ENCODE data around the gene TENM4.

- TF ChIP-seq EZH2 (IDR thresholded peaks at IDR 0.05): no peak
- TF ChIP-seq, protein P1, sequence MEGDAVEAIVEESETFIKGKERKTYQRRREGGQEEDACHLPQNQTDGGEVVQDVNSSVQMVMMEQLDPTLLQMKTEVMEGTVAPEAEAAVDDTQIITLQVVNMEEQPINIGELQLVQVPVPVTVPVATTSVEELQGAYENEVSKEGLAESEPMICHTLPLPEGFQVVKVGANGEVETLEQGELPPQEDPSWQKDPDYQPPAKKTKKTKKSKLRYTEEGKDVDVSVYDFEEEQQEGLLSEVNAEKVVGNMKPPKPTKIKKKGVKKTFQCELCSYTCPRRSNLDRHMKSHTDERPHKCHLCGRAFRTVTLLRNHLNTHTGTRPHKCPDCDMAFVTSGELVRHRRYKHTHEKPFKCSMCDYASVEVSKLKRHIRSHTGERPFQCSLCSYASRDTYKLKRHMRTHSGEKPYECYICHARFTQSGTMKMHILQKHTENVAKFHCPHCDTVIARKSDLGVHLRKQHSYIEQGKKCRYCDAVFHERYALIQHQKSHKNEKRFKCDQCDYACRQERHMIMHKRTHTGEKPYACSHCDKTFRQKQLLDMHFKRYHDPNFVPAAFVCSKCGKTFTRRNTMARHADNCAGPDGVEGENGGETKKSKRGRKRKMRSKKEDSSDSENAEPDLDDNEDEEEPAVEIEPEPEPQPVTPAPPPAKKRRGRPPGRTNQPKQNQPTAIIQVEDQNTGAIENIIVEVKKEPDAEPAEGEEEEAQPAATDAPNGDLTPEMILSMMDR (IDR thresholded peaks at IDR 0.05): no peak
- TF ChIP-seq EZH2phosphoT487 (IDR thresholded peaks at IDR 0.05): no peak
These were observed 373.5 kb downstream of the TENM4 start for GRCh38 chr11:79067352-79067679.

Measured in neural progenitor cell (in vitro differentiated cells).